PC-3 (cell line): ENCODE data around the gene EID3. TPM values are rescaled to one million over a fixed set of nuclear protein-coding genes. Genes with fewer than 3 reads are reported as not detected.

Experiments
- ATAC-seq: fragments of 200-7000 bp; cut with Tn5 transposase; 2 replicates; pipeline ENCODE4 v1.9.1; 2020; ENCODE audit warnings: mild to moderate bottlenecking, moderate library complexity
- BruUV-seq: library from RNA; stranded (reverse); fragments of 400-500 nt; replicated peaks from 2 replicates; lab custom pipeline; 2021; lab: Mats Ljungman, UMichigan
- CTCF ChIA-PET: fragments of 300-600 bp; sonication (Branson Sonifier 250); formaldehyde crosslinking; loops from one replicate; lab custom pipeline; 2022; ENCODE audit warnings: antibody characterized with exemption; lab: Charles Lee
- POLR2A ChIA-PET: fragments of 300-600 bp; sonication (Branson Sonifier 250); formaldehyde crosslinking; loops from one replicate; lab custom pipeline; 2022; ENCODE audit warnings: antibody characterized with exemption; ENCODE audit not compliant: unreplicated experiment; lab: Charles Lee
- DNase-seq: peaks from one replicate; pipeline ENCODE4 v3.0.0-alpha.2; 2015
- H2AFZ ChIP-seq: fragments of 300-600 bp; sonication (generic); 2 replicates; pipeline ENCODE4 v1.6.0; 2016; ENCODE audit warnings: antibody characterized with exemption, low read length
- H3F3A ChIP-seq: fragments of 300-600 bp; sonication (generic); one replicate; pipeline ENCODE4 v1.6.0; 2017; ENCODE audit warnings: antibody characterized with exemption, low read length, control low read depth, mild to moderate bottlenecking; ENCODE audit not compliant: unreplicated experiment
- H3K27ac ChIP-seq: fragments of 300-600 bp; sonication (generic); 2 replicates; pipeline ENCODE4 v1.5.1; 2016; ENCODE audit warnings: mild to moderate bottlenecking, low read length
- H3K27me3 ChIP-seq: fragments of 300-600 bp; sonication (generic); 2 replicates; pipeline ENCODE4 v1.6.1; 2016; ENCODE audit warnings: low read length, mixed read lengths
- H3K36me3 ChIP-seq: fragments of 300-600 bp; sonication (generic); 2 replicates; pipeline ENCODE4 v1.6.1; 2016; ENCODE audit warnings: low read depth, mixed run types, low read length, mixed read lengths
- H3K4me1 ChIP-seq: fragments of 300-600 bp; sonication (generic); 2 replicates; pipeline ENCODE4 v1.5.1; 2016; ENCODE audit warnings: low read length; ENCODE audit not compliant: insufficient read depth
- H3K4me2 ChIP-seq: fragments of 300-600 bp; sonication (generic); 2 replicates; pipeline ENCODE4 v1.6.0; 2016; ENCODE audit warnings: low read length
- H3K4me3 ChIP-seq: fragments of 300-600 bp; sonication (generic); 2 replicates; pipeline ENCODE4 v1.5.1; 2016; ENCODE audit warnings: mild to moderate bottlenecking, low read length, mixed read lengths
- H3K79me2 ChIP-seq: fragments of 300-600 bp; sonication (generic); 2 replicates; pipeline ENCODE4 v1.6.1; 2017; ENCODE audit warnings: low read length, mixed read lengths
- H3K9ac ChIP-seq: fragments of 300-600 bp; sonication (generic); 2 replicates; pipeline ENCODE4 v1.6.0; 2016; ENCODE audit warnings: mild to moderate bottlenecking, low read length
- H3K9me2 ChIP-seq: fragments of 300-600 bp; sonication (generic); replicated peaks from 2 replicates; pipeline ENCODE4 v1.6.1; 2016; ENCODE audit warnings: mixed run types, low read length, mixed read lengths
- H3K9me3 ChIP-seq: fragments of 300-600 bp; sonication (generic); 2 replicates; pipeline ENCODE4 v1.6.1; 2016; ENCODE audit warnings: low read length, mixed read lengths
- H4K20me1 ChIP-seq: fragments of 300-600 bp; sonication (generic); 2 replicates; pipeline ENCODE4 v1.6.1; 2016; ENCODE audit warnings: low read length, mixed read lengths
- CTCF ChIP-seq: fragments of 300-600 bp; sonication (generic); conservative IDR thresholded peaks from 2 replicates; pipeline ENCODE4 v1.5.1; 2017; ENCODE audit warnings: antibody characterized with exemption, low read depth, mild to moderate bottlenecking, low read length
- EZH2 ChIP-seq: fragments of 300-600 bp; sonication (generic); IDR thresholded peaks from one replicate; pipeline ENCODE4 v1.6.1; 2017; ENCODE audit warnings: antibody characterized with exemption, mild to moderate bottlenecking, low read length; ENCODE audit not compliant: unreplicated experiment
- EZH2phosphoT487 ChIP-seq: fragments of 300-600 bp; sonication (generic); IDR thresholded peaks from 2 replicates; pipeline ENCODE4 v1.6.1; 2018; ENCODE audit warnings: mild to moderate bottlenecking, antibody characterized with exemption, low read length, borderline replicate concordance
- intact Hi-C: fragments of 100-400 bp; cut with micrococcal nuclease; formaldehyde crosslinking; loops from 2 replicates; pipeline ENCODE4 v1.9.0; 2023
- total RNA-seq: library from RNA; depleted of rRNA; stranded (reverse); fragments of >200 nt; gene quantifications from 2 replicates; pipeline ENCODE4 v1.2.3, GENCODE V29; 2014

The EID3 gene
- total RNA-seq, 1 experiment from 2014 or later: 9.8 TPM

DNA sequence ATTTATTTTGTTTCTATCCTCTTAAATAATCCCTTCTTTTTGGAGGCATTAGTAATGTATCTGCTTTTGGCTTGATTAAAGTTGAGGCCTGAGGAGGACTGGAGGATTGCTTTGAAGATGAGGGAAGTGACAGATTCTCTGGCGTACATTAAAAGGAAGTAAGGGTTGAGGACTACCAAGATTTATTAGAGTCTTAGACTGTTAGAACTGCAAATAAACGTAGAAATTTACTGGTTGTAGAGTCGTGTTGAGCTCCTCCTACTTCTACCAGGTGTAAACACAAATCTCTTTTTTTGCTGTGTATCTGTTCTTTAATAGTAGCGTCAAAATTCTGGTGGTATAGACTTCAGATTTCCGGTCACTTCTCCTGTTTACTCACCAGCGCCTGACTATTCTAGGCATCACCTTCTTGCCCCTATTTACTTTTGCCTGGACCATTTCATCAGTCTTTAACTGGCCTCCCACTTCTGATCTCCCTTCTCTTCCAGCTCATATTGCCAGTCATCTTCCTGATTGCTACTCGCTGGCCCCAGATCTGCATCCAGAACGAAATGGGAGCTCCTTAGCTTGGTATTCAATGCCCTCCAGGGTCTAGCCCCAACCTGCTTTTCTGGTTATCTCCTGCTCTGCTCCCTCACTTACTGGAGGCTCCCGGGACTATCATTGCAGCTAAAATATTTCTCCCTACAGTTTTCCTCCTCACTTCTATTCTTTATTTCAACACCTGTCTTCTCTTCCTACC, 8.4 kb upstream of the EID3 start:
- peaks cover 66% of the 10 kb centered on the region for H3K4me1 ChIP-seq

GRCh38 chr12:104295954-104296353, 7.6 kb upstream of the EID3 start:
- POLR2A ChIA-PET: interaction anchor here (0.7 to 0.9 kb wide), 2 partner anchors 16 to 92 kb away, joined by 6 to 19 read pairs; no protein-coding TSS in a partner anchor
- BruUV-seq: no TSS peak
- Histone ChIP-seq H3K9ac (no peak overlapping the region), H3K9me3 (no peaks in the 10 kb centered on the region), H3K27me3 (no peaks in the 10 kb centered on the region), H4K20me1 (peaks cover 81% of the 10 kb centered on the region), H3K9me2 (no peaks in the 10 kb centered on the region), H3K79me2 (peaks cover 100% of the 10 kb centered on the region), H3K27ac (no peak overlapping the region), H3K4me3 (no peak overlapping the region), H3K4me2 (peak overlapping the region; percentile 45), H3K4me1 (peaks cover 69% of the 10 kb centered on the region), H2AFZ (no peak overlapping the region), H3K36me3 (peaks cover 72% of the 10 kb centered on the region), H3F3A (peaks cover 14% of the 10 kb centered on the region)
- intact Hi-C loops: no loop called here
- TF ChIP-seq EZH2: no peak
- TF ChIP-seq EZH2phosphoT487: no peak
- TF ChIP-seq CTCF: no peak
- ATAC-seq (no peak), DNase-seq (no peak)
- CTCF ChIA-PET: interaction anchor here (0.9 kb wide), 1 partner anchor 38 kb away, joined by 3 read pairs; no protein-coding TSS in a partner anchor

More for the DNA sequence above, 8.4 kb upstream of the EID3 start:
- H3K9ac ChIP-seq: no peak overlapping the region
- peak; percentile 64 for DNase-seq
- ChIA-PET POLR2A (interaction anchor here (0.9 kb wide), 1 partner anchor 91 kb away, joined by 6 read pairs; no protein-coding TSS in a partner anchor), CTCF (interaction anchor here (0.6 to 0.9 kb wide), 4 partner anchors 36 to 78 kb away, joined by 3 to 5 read pairs (median 3); no protein-coding TSS in a partner anchor)
- peak overlapping the region; percentile 45 for H3K4me2 ChIP-seq
- H3K79me2 ChIP-seq: peaks cover 99% of the 10 kb centered on the region
- no peaks in the 10 kb centered on the region for H3K9me3 ChIP-seq
- no peaks in the 10 kb centered on the region for H3K9me2 ChIP-seq
- intact Hi-C loops: no loop called here
- H3K27ac ChIP-seq: no peak overlapping the region
- peaks cover 12% of the 10 kb centered on the region for H3F3A ChIP-seq
- no peak overlapping the region for H3K4me3 ChIP-seq
- no peak overlapping the region for H2AFZ ChIP-seq
- peaks cover 79% of the 10 kb centered on the region for H4K20me1 ChIP-seq
- no TSS peak for BruUV-seq
- ATAC-seq: peak; percentile 12
- TF ChIP-seq EZH2phosphoT487 (no peak), EZH2 (no peak), CTCF (no peak)
- H3K27me3 ChIP-seq: no peaks in the 10 kb centered on the region
- H3K36me3 ChIP-seq: peaks cover 75% of the 10 kb centered on the region
